ENCODE measurements around the gene B4GALT5. TPM values are rescaled to one million over a fixed set of nuclear protein-coding genes. Genes with fewer than 3 reads are reported as not detected.

B4GALT5 gene
- polyA plus RNA-seq, 1 donor (not counting 4 experiments of a cell fraction or from before 2014, with no cell fraction given), result 23.5 TPM

DNA sequence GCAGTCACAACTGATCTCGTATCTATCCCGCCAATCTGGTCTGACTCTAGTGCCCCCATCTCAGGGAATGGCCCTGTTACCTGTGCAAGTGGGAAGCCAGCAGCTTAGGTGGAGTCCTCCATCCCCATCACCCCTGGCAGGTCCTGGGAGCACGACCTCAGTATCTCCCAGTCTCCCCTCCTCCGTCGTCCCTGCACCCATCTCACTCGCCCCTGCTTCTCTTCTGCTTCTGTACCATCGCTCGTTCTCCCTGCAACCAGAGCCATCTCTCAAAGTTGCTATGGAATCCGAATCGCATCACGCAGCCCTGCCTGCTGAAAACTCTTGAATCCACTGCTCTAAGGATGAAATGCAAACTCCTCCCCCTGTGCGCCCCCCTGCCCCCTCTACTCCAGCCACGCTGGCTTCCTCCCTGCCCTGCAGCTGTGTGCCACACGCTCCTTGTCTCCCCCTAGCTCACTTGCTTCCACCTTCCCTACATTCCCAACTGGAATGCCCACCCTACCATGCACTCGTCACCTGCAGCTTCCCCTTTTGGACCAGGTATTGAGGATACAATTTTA is 81.7 kb downstream of the B4GALT5 start:
- dilution Hi-C loops (cut with MboI; ENCODE audit: extremely low pct_ligation_motif_present, low sequenced_read_pairs), result no loop called here
- Histone ChIP-seq H2AFZ (ENCODE audit: control insufficient read depth, low read length) (no peak overlapping the region), H3K79me2 (ENCODE audit: control insufficient read depth, insufficient read depth, low read length) (no peaks in the 10 kb centered on the region), H3K4me3 (ENCODE audit: control insufficient read depth in 2 of 3, extremely low read depth in 1 of 3, insufficient read depth in 2 of 3, low read depth in 1 of 3, low read length in 3 of 3) (no peak overlapping the region), H3K9ac (ENCODE audit: control insufficient read depth, extremely low read depth, insufficient read depth, low read length) (no peak overlapping the region), H3K27ac (ENCODE audit: control insufficient read depth, insufficient read depth, low read length) (no peak overlapping the region), H3K36me3 (ENCODE audit: control insufficient read depth in 2 of 2, extremely low read depth in 1 of 2, insufficient read depth in 2 of 2, low read length in 2 of 2) (peaks cover 12 to 22% of the 10 kb centered on the region in 2 experiments), H4K20me1 (ENCODE audit: control insufficient read depth, extremely low read depth, insufficient read depth, low read length) (no peaks in the 10 kb centered on the region), H3K9me1 (ENCODE audit: control insufficient read depth, extremely low read depth, insufficient read depth, low read length) (no peaks in the 10 kb centered on the region), H3K4me2 (ENCODE audit: control insufficient read depth, extremely low read depth, insufficient read depth, low read depth, low read length) (no peak overlapping the region), H3K9me3 (ENCODE audit: control insufficient read depth, low read depth, low read length) (no peaks in the 10 kb centered on the region), H3K27me3 (ENCODE audit: control insufficient read depth, extremely low read depth, insufficient read depth, low read length) (no peaks in the 10 kb centered on the region), H3K4me1 (ENCODE audit: control insufficient read depth, extremely low read depth, insufficient read depth, low read length) (no peaks in the 10 kb centered on the region)
- FAIRE-seq (no peak), DNase-seq (ENCODE audit: low read depth, low spot score) (no peak)
- TF ChIP-seq, protein P1, sequence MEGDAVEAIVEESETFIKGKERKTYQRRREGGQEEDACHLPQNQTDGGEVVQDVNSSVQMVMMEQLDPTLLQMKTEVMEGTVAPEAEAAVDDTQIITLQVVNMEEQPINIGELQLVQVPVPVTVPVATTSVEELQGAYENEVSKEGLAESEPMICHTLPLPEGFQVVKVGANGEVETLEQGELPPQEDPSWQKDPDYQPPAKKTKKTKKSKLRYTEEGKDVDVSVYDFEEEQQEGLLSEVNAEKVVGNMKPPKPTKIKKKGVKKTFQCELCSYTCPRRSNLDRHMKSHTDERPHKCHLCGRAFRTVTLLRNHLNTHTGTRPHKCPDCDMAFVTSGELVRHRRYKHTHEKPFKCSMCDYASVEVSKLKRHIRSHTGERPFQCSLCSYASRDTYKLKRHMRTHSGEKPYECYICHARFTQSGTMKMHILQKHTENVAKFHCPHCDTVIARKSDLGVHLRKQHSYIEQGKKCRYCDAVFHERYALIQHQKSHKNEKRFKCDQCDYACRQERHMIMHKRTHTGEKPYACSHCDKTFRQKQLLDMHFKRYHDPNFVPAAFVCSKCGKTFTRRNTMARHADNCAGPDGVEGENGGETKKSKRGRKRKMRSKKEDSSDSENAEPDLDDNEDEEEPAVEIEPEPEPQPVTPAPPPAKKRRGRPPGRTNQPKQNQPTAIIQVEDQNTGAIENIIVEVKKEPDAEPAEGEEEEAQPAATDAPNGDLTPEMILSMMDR (optimal IDR thresholded peaks at IDR 0.05 in 1 of 3, IDR thresholded peaks at IDR 0.05 in 1 of 3, conservative IDR thresholded peaks at IDR 0.05 in 1 of 3; ENCODE audit: extremely low read depth in 1 of 3, insufficient read depth in 2 of 3, low read length in 3 of 3), result no peak
- TF ChIP-seq EZH2 (IDR thresholded peaks at IDR 0.05; ENCODE audit: low read length), result no peak

DNA sequence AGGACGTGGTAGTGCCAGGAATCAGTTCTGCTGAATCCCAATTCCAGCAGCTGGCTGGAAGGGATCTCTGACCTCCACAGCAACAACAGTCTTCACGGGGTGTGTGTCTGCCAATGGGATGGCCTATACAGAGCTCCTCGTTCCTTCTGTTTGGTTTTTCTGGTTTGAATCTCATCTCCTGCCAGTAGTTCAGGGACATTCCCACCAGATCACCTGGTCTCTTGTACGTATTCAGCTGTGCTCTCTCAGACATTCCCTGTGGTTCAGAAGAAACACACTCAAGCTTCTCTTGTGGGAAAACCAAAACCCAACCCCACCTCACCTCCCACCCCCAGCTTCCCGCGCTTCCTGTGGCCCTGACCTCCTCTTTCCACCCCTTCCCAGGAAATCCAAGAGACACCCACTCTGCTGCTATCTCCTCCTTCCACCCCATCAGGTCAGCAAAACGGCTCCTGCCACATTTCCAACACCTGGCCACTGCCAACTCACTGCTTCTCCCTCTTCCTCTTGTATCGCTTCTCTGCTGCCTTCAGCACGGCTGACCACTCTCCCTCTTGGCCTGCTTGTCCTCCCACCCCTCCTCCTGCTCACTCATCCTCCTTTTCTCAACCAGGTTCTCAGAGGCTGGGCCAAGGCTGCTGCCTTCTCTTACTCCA is 82.5 kb downstream of the B4GALT5 start:
- FAIRE-seq (no peak), DNase-seq (ENCODE audit: low read depth, low spot score) (no peak)
- Histone ChIP-seq H3K27ac (ENCODE audit: control insufficient read depth, insufficient read depth, low read length) (no peak overlapping the region), H3K4me3 (ENCODE audit: control insufficient read depth in 2 of 3, extremely low read depth in 1 of 3, insufficient read depth in 2 of 3, low read depth in 1 of 3, low read length in 3 of 3) (no peak overlapping the region), H3K27me3 (ENCODE audit: control insufficient read depth, extremely low read depth, insufficient read depth, low read length) (peaks cover 5% of the 10 kb centered on the region), H4K20me1 (ENCODE audit: control insufficient read depth, extremely low read depth, insufficient read depth, low read length) (no peaks in the 10 kb centered on the region), H3K4me2 (ENCODE audit: control insufficient read depth, extremely low read depth, insufficient read depth, low read depth, low read length) (no peak overlapping the region), H3K4me1 (ENCODE audit: control insufficient read depth, extremely low read depth, insufficient read depth, low read length) (no peaks in the 10 kb centered on the region), H3K9me3 (ENCODE audit: control insufficient read depth, low read depth, low read length) (no peaks in the 10 kb centered on the region), H3K36me3 (ENCODE audit: control insufficient read depth in 2 of 2, extremely low read depth in 1 of 2, insufficient read depth in 2 of 2, low read length in 2 of 2) (peaks cover 7 to 15% of the 10 kb centered on the region in 2 experiments), H3K9me1 (ENCODE audit: control insufficient read depth, extremely low read depth, insufficient read depth, low read length) (no peaks in the 10 kb centered on the region), H3K9ac (ENCODE audit: control insufficient read depth, extremely low read depth, insufficient read depth, low read length) (no peak overlapping the region), H2AFZ (ENCODE audit: control insufficient read depth, low read length) (no peak overlapping the region), H3K79me2 (ENCODE audit: control insufficient read depth, insufficient read depth, low read length) (no peaks in the 10 kb centered on the region)
- TF ChIP-seq, protein P1 (optimal IDR thresholded peaks at IDR 0.05 in 1 of 3, IDR thresholded peaks at IDR 0.05 in 1 of 3, conservative IDR thresholded peaks at IDR 0.05 in 1 of 3; ENCODE audit: extremely low read depth in 1 of 3, insufficient read depth in 2 of 3, low read length in 3 of 3), result no peak
- no peak for TF ChIP-seq EZH2 (IDR thresholded peaks at IDR 0.05; ENCODE audit: low read length)
- dilution Hi-C loops (cut with MboI; ENCODE audit: extremely low pct_ligation_motif_present, low sequenced_read_pairs), result no loop called here
